Measurements from ENCODE around the gene IST1. TPM values are rescaled to one million over a fixed set of nuclear protein-coding genes. Genes with fewer than 3 reads are reported as not detected.

The IST1 gene
- total RNA-seq (2022; extraction: Qiagen RNA extraction; ENCODE audit: low read depth) = 155 to 188 TPM (median 168 TPM) in 5 replicates

GRCh38 chr16:71894921-71895678, at the start of gene IST1:
TSS of gene IST1 (plus strand) at chr16:71895531. CDS start at chr16:71915641, 20,110 bp downstream.

GRCh38 chr16:71845639-71846430, 49.5 kb upstream of the IST1 start, which contains the start of gene ATXN1L:
TSS of gene ATXN1L (plus strand) at chr16:71845976. CDS start at chr16:71849741, 3,765 bp downstream.

GRCh38 chr16:71883849-71884638, 11.3 kb upstream of the IST1 start, which contains the start of gene ZNF821:
TSS of gene ZNF821 (minus strand) at chr16:71884182. CDS start at chr16:71879946, 4,236 bp downstream.

Other genes with a start within 250 kb of the IST1 start
- 8.2 to 11.9 TPM (median 9.8 TPM) in 5 replicates for gene PHLPP2, start 170.8 kb upstream of the IST1 start, total RNA-seq (2022; extraction: Qiagen RNA extraction; ENCODE audit: low read depth)
- gene AP1G1, start 86.7 kb upstream of the IST1 start, total RNA-seq (2022; extraction: Qiagen RNA extraction; ENCODE audit: low read depth) = 47.9 to 60.1 TPM (median 49.0 TPM) in 5 replicates
- 13.5 to 19.6 TPM (median 16.3 TPM) in 5 replicates for gene ATXN1L, start 49.6 kb upstream of the IST1 start, total RNA-seq (2022; extraction: Qiagen RNA extraction; ENCODE audit: low read depth)
- gene ZNF821, start 11.3 kb upstream of the IST1 start, total RNA-seq (2022; extraction: Qiagen RNA extraction; ENCODE audit: low read depth) = 2.9 to 4.7 TPM (median 4.1 TPM) in 5 replicates
- not detected in 5 replicates for gene PKD1L3, start 104.9 kb downstream of the IST1 start, total RNA-seq (2022; extraction: Qiagen RNA extraction; ENCODE audit: low read depth)
- 11.5 to 15.6 TPM (median 14.2 TPM) in 5 replicates for gene DHODH, start 113.2 kb downstream of the IST1 start, total RNA-seq (2022; extraction: Qiagen RNA extraction; ENCODE audit: low read depth)
- gene HP, start 159.0 kb downstream of the IST1 start, total RNA-seq (2022; extraction: Qiagen RNA extraction; ENCODE audit: low read depth) = 0.51 TPM in 1 of 5 replicates, not detected in the others
- gene HPR, start 167.7 kb downstream of the IST1 start, total RNA-seq (2022; extraction: Qiagen RNA extraction; ENCODE audit: low read depth) = not detected in 5 replicates
- gene TXNL4B, start 198.1 kb downstream of the IST1 start, total RNA-seq (2022; extraction: Qiagen RNA extraction; ENCODE audit: low read depth) = 18.7 to 22.6 TPM (median 21.1 TPM) in 5 replicates
- 43.6 to 56.4 TPM (median 54.9 TPM) in 5 replicates for gene DHX38, start 198.3 kb downstream of the IST1 start, total RNA-seq (2022; extraction: Qiagen RNA extraction; ENCODE audit: low read depth)